ENCODE measurements around the gene NXPH3.
"Not testable (repeated sequence)": the region's sequence is repeated elsewhere in the genome, so short reads cannot be mapped to it uniquely, and the experiment has no call there.

The NXPH3 gene

DNA sequence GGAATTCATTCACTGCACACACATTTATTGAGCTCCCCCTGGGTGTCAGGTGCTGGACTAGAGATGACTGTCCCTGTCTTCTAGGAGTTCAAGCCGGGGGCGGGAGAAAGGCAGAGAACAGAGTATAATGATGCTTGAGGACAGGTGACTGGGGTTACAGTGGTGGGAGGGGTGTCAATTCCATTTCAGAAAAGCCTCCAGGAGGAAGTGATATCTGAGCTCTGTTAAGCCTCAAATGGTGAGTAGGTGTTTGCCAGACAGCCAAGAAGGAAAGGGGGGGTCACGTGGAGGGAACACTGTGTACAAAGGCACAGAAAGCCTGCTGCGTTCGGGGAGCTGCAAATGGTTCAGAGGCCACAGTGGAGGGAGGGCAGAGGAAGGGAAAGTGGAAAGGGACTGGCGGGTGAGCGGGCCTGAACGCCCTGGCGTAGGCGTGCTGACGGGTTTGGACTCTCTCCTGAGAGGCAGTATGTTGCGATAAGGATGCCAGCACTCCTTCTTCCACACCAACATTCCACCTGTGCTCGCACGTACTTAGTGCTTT is 9.7 kb upstream of the NXPH3 start:
- Histone ChIP-seq H3K9me3 (ENCODE audit: low read length) (no peaks in the 10 kb centered on the region), H2AFZ (ENCODE audit: low read depth, low read length) (no peak overlapping the region), H3K27me3 (ENCODE audit: insufficient read depth, low read length) (peaks cover 16% of the 10 kb centered on the region), H3K4me3 (ENCODE audit: low read length) (no peak overlapping the region), H3K4me1 (ENCODE audit: insufficient read depth, low read length) (no peaks in the 10 kb centered on the region), H3K36me3 (ENCODE audit: insufficient read depth, low read length) (no peaks in the 10 kb centered on the region)

DNA sequence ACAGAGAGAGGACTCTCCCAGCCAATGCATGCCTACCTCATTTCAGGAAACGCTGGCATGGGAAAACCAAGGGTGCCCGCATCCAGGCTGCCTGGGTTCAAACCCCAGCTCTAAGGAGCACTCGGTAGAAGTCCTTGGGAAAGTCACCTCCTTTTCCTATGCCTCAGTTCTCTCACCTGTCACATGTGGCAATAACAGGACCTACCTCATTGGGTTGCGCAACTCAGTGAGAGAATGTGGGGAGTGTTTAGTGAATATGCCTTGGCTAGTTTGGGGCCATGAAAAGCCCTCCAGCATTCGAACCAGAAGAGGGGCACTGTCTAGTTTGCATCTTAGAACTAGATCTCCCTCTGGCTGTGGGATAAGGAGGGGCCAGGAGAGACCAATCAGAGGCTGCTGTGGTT is 9.0 kb upstream of the NXPH3 start:
- Histone ChIP-seq H2AFZ (ENCODE audit: low read depth, low read length) (no peak overlapping the region), H3K27me3 (ENCODE audit: insufficient read depth, low read length) (peaks cover 21% of the 10 kb centered on the region), H3K4me1 (ENCODE audit: insufficient read depth, low read length) (no peaks in the 10 kb centered on the region), H3K36me3 (ENCODE audit: insufficient read depth, low read length) (no peaks in the 10 kb centered on the region), H3K4me3 (ENCODE audit: low read length) (no peak overlapping the region), H3K9me3 (ENCODE audit: low read length) (no peaks in the 10 kb centered on the region)

DNA sequence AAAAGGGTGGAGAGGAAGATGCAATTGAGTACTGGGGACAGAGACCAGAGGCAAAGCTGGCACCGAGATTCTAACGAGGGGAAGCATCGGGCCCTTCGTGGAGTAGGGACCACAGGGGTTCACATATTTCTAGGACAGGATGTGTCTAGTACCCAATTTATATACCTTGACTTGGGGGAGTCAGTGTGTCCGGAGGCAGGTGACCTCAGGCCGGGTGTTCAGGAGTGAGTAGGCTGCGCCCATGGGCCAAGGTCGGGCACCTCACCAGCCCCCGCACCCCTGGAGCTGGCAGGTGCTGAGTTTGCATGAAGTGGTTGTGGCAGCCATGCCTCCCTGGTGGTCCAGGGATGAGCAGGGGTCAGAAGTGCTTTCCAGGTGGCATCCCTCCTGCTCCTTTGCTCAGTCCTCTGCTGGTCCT is 8.6 kb upstream of the NXPH3 start:
- Histone ChIP-seq H3K9me3 (ENCODE audit: low read length) (no peaks in the 10 kb centered on the region), H3K27me3 (ENCODE audit: insufficient read depth, low read length) (peaks cover 25% of the 10 kb centered on the region), H3K36me3 (ENCODE audit: insufficient read depth, low read length) (no peaks in the 10 kb centered on the region), H2AFZ (ENCODE audit: low read depth, low read length) (no peak overlapping the region), H3K4me1 (ENCODE audit: insufficient read depth, low read length) (no peaks in the 10 kb centered on the region), H3K4me3 (ENCODE audit: low read length) (no peak overlapping the region)

DNA sequence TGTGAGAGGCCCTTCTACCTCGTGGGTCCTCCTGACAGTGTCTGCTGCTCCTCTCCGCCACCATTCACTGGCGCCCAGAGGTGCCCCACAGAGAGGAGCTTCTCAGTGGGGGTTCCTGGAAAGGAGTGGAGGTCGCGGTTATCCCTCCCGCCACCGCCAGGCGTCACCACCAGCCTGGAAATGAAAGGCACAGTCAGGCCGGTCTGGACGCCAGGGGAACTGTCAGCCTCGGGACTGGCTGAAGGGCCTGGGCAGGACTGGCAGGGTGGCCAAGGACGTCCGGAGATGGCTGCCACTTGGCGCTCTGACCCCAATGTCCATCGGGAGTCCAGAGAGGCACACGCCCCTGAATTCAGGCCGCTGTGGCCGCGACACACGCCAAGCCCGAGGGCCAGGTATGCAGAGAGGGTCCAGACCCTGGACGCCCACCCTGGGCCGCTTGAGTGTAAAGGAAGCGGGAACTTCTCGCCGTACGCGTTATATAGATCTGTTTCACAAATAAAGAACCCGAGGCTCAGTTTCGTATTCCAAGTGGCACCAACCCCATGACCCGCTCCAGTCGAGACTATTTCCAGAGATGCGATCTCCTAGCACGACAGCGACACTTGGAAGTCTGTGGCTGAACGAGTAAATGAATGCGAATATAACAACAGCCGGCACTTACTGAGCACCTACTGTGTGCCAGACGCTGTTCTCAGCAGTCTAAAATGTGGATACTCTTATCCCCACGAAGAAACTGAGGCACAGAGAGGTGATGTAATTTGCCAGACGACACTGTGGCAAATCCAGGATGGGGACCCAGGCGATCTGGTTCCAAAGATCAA is 7.6 kb upstream of the NXPH3 start:
- peak overlapping the region; percentile 17 for H3K4me3 ChIP-seq (ENCODE audit: low read length)

DNA sequence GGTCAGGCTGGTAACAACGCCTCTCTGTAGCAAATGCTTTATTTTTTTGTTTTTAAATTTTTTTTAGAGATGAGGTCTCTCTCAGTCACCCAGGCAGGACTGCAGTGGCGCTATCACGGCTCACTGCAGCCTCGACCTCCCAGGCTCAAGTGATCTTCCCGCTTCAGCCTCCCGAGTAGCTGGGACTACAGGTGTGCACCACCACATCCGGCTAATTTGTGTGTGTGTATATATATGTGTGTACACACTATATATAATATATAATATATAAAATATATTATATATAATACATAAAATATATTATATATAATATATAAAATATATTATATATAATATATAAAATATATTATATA is 7.0 kb upstream of the NXPH3 start:
- not testable (repeated sequence) for H3K4me1 ChIP-seq (ENCODE audit: insufficient read depth, low read length); H3K9me3 ChIP-seq (ENCODE audit: low read length); H3K4me3 ChIP-seq (ENCODE audit: low read length); H2AFZ ChIP-seq (ENCODE audit: low read depth, low read length); H3K36me3 ChIP-seq (ENCODE audit: insufficient read depth, low read length)
- peaks cover 38% of the 10 kb centered on the region for H3K27me3 ChIP-seq (ENCODE audit: insufficient read depth, low read length)

More for the DNA sequence above, 7.6 kb upstream of the NXPH3 start:
- no peaks in the 10 kb centered on the region for H3K9me3 ChIP-seq (ENCODE audit: low read length)
- no peaks in the 10 kb centered on the region for H3K36me3 ChIP-seq (ENCODE audit: insufficient read depth, low read length)
- peaks cover 35% of the 10 kb centered on the region for H3K27me3 ChIP-seq (ENCODE audit: insufficient read depth, low read length)
- H2AFZ ChIP-seq (ENCODE audit: low read depth, low read length), result no peak overlapping the region
- no peaks in the 10 kb centered on the region for H3K4me1 ChIP-seq (ENCODE audit: insufficient read depth, low read length)

DNA sequence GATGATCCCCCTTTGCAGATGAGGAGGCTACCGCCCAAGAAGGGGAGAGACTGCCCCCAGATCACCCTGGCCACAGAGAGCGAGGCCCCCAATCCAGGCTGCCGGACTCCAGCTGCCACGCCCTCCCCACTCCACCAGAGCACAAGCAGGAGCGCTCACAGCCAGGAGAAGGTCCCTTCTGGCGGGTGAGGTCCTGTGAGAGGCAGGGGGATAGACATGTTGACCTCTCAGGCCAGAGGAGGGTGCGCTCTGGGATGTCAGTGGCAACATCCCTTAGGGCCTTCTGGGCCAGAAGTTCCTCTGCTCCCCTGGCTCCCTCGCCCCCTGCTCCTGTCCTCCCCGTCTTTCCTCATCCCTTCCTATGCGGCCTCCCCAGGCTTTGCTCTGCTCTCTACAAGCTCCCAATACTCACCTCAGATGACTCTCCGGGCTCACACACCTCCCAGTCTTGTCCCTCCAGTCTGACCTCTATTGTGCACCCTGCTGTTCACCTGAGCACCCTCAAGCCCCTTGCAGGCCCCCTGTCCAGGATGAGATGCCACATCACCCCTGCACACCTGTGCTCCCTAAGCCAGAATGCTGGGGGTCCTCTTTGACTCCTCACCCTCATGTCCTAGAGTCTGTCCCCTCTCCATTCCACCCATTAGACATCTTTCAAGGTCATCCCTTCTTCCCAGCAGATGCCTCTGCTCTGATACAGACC is 5.0 kb upstream of the NXPH3 start:
- H3K36me3 ChIP-seq (ENCODE audit: insufficient read depth, low read length), result no peaks in the 10 kb centered on the region
- H2AFZ ChIP-seq (ENCODE audit: low read depth, low read length), result no peak overlapping the region
- peaks cover 51% of the 10 kb centered on the region for H3K27me3 ChIP-seq (ENCODE audit: insufficient read depth, low read length)
- H3K9me3 ChIP-seq (ENCODE audit: low read length), result no peaks in the 10 kb centered on the region
- H3K4me3 ChIP-seq (ENCODE audit: low read length), result no peak overlapping the region
- H3K4me1 ChIP-seq (ENCODE audit: insufficient read depth, low read length), result peaks cover 2% of the 10 kb centered on the region

DNA sequence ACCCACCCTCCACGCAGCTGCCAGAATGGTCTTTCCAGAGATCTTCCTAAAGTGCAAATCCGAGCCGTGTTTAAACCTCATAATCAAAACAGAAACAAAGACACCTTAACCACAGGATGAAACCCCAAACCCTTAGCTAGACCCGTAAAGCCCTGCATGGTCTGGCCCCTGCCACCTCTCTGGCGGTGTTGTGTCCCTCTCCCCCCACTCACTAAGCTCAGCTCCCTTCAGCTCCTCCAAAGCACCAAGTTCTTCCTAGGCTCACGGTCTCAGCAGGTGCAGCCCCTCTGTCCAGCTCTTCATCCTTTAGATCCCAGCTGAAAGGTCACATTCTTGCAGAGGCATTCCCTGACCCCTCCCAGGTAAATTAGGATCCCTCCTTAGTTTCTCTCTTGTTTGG is 4.4 kb upstream of the NXPH3 start:
- H2AFZ ChIP-seq (ENCODE audit: low read depth, low read length), result no peak overlapping the region
- H3K36me3 ChIP-seq (ENCODE audit: insufficient read depth, low read length), result no peaks in the 10 kb centered on the region
- H3K4me1 ChIP-seq (ENCODE audit: insufficient read depth, low read length), result peaks cover 6% of the 10 kb centered on the region
- no peak overlapping the region for H3K4me3 ChIP-seq (ENCODE audit: low read length)
- H3K9me3 ChIP-seq (ENCODE audit: low read length), result no peaks in the 10 kb centered on the region
- H3K27me3 ChIP-seq (ENCODE audit: insufficient read depth, low read length), result peaks cover 52% of the 10 kb centered on the region

DNA sequence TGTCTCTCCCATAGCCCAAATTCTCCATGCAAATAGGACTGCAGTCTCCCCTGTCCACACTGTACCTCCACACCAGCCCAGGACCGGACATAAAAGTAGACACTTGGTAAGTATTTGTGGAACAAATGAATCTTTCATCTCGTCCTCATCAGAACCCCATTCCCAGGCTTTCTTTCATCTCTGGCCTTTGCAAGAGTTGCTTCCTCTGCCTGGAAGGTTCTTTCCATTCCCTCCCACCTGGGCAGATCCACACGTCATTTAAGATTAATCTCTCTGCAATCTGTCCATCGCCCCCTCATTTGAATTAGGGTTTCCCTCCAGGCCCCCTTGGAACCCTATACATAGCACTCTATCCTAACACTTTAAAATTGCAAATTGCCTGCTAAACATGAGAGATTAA is 3.9 kb upstream of the NXPH3 start:
- no peak overlapping the region for H3K4me3 ChIP-seq (ENCODE audit: low read length)
- no peak overlapping the region for H2AFZ ChIP-seq (ENCODE audit: low read depth, low read length)
- no peaks in the 10 kb centered on the region for H3K36me3 ChIP-seq (ENCODE audit: insufficient read depth, low read length)
- H3K27me3 ChIP-seq (ENCODE audit: insufficient read depth, low read length), result peaks cover 53% of the 10 kb centered on the region
- H3K9me3 ChIP-seq (ENCODE audit: low read length), result no peaks in the 10 kb centered on the region
- H3K4me1 ChIP-seq (ENCODE audit: insufficient read depth, low read length), result peaks cover 9% of the 10 kb centered on the region

DNA sequence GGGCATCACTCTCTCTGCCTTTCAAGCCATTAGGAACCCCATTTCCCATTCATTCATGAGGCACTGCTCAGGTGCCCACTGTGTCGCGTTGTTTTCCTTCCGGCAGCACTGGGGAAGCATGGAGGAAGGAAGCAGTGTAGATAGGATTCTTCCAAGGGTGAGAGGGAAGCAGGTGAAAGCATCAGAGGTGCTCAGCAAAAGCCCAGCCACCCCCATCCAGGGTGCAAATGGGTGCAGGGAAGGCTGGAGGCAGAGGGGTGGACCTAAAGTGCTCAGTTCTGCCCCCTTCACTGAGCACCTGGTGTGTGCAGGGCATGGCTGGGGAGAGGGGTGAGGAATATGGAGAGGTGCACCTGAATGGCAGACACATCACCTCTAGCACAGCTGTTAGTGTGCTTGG is 3.4 kb upstream of the NXPH3 start:
- Histone ChIP-seq H3K4me3 (ENCODE audit: low read length) (no peak overlapping the region), H3K27me3 (ENCODE audit: insufficient read depth, low read length) (peaks cover 57% of the 10 kb centered on the region), H3K9me3 (ENCODE audit: low read length) (no peaks in the 10 kb centered on the region), H2AFZ (ENCODE audit: low read depth, low read length) (no peak overlapping the region), H3K4me1 (ENCODE audit: insufficient read depth, low read length) (peaks cover 14% of the 10 kb centered on the region), H3K36me3 (ENCODE audit: insufficient read depth, low read length) (no peaks in the 10 kb centered on the region)

DNA sequence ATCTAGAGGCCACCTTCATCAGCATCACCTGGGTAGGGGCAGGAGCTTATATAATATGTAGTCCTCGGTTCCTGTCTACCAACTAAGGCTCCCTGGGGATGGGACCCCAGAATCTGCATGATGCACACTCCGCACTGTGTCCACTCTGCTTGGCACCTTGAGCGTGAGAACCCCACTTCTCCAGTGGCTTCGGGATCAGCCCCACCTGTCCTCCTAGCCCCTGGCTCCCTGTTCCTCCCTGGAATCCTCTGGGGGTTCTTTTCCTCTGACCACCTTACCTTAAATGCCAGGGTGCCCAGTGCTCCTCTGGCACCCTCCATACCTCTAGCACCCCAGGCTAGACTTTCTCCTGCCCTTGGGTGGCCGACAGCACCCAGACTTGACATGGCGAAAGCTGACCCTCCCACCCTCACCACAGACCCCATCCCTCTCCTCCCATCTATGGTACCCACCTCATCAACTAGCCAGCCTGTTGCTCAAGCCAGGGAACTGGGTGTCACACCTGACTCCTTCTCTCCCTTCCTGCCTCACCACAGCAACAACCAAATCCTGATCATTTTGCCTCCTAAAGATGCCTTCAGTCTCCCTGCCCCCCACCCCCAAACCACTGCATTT is 2.8 kb upstream of the NXPH3 start:
- H3K9me3 ChIP-seq (ENCODE audit: low read length), result no peaks in the 10 kb centered on the region
- peaks cover 64% of the 10 kb centered on the region for H3K27me3 ChIP-seq (ENCODE audit: insufficient read depth, low read length)
- H3K4me3 ChIP-seq (ENCODE audit: low read length), result no peak overlapping the region
- H3K36me3 ChIP-seq (ENCODE audit: insufficient read depth, low read length), result no peaks in the 10 kb centered on the region
- peaks cover 19% of the 10 kb centered on the region for H3K4me1 ChIP-seq (ENCODE audit: insufficient read depth, low read length)
- H2AFZ ChIP-seq (ENCODE audit: low read depth, low read length), result no peak overlapping the region

DNA sequence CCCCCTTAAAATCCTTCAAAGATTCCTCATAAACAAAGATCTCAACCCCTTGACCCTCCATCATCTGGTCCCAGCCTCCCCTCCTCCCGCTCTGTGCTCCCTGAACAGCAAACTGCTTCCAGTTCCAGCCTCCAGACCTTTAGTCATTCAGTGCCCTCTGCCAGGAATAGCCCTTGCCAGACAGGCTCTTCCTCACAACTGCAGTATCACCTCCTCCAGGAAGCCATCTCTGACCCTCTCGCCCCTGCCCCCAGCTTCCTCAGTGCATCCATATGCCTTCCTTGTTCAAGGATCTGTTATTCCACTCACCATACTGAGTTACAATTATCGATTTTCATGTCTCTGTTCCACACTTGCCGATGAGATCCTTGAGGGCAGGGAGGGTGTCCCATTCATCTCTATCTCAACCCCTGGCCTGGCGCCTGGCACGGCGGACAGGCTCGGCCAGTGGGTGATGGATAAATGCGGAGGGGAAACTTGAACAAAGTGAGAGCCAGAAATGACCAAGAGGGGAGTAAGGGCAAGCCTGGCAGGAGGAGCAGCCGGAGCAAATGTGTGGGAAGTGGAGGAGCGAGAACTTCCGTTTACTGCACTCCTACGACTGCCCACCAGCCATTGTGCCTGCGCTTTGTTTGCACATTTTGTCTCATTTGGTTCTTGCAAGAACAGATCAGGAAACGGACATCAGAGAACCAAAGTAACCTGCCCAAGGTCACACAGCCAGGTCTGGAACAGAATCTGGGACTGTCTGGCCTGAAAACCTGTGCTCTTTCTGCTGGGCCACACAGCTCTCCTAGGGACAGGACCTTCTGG is 2.0 kb upstream of the NXPH3 start:
- Histone ChIP-seq H3K4me3 (ENCODE audit: low read length) (no peak overlapping the region), H3K27me3 (ENCODE audit: insufficient read depth, low read length) (peaks cover 70% of the 10 kb centered on the region), H3K36me3 (ENCODE audit: insufficient read depth, low read length) (no peaks in the 10 kb centered on the region), H2AFZ (ENCODE audit: low read depth, low read length) (no peak overlapping the region), H3K4me1 (ENCODE audit: insufficient read depth, low read length) (peaks cover 19% of the 10 kb centered on the region), H3K9me3 (ENCODE audit: low read length) (no peaks in the 10 kb centered on the region)

DNA sequence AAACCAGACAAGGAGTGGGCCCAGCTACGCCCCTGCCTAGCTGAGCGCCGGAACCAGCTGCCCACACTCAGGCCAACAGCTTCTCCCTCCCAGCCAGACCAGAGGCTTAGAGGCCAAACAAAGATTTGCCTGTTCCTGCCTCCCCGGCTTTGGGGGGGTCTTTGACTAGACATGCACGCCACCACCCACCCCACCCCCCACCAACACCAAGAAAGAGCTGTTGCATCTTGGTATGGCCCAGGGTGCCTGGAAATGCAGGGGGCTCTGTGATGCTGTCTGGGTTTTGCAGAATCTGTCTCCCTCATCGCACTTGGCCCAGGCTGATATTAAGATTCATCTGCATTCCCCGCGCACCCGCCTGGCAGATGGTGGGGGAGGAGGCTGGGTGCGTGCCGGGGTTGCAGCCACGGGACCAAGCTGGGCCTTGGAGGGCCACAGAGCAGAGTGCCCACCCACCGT is 1.3 kb upstream of the NXPH3 start:
- H3K4me1 ChIP-seq (ENCODE audit: insufficient read depth, low read length), result peaks cover 19% of the 10 kb centered on the region
- no peaks in the 10 kb centered on the region for H3K9me3 ChIP-seq (ENCODE audit: low read length)
- no peak overlapping the region for H3K4me3 ChIP-seq (ENCODE audit: low read length)
- H3K36me3 ChIP-seq (ENCODE audit: insufficient read depth, low read length), result no peaks in the 10 kb centered on the region
- no peak overlapping the region for H2AFZ ChIP-seq (ENCODE audit: low read depth, low read length)
- H3K27me3 ChIP-seq (ENCODE audit: insufficient read depth, low read length), result peaks cover 70% of the 10 kb centered on the region

Data from neuron (in vitro differentiated cells).